ENCODE results near the gene SNCB.

Gene SNCB

GRCh38 chr5:176643491-176644219 is 13.3 kb upstream of the SNCB start:
- no peak for DNase-seq

GRCh38 chr5:176642675-176643490 is 12.5 kb upstream of the SNCB start:
- no peak for DNase-seq

DNA sequence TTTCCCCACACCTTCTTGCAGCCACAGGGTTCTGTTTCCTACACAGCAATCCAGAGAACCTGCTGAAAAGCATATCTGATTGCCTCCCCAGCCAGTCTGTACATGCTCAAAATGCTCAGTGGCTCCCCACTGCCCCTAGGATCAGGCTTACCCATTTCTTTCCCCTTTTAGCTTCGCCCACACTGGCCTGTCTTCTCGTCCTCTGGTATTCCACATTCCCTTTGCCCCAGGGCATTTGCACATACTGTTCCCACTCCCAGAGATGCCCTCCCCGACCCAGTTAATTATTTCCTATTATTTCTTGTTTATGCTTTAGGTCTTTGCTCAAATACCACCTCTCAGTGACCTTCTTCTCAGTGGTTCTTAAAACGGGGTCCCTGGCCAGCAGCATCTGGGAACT is 10.3 kb upstream of the SNCB start:
- no peak for DNase-seq

DNA sequence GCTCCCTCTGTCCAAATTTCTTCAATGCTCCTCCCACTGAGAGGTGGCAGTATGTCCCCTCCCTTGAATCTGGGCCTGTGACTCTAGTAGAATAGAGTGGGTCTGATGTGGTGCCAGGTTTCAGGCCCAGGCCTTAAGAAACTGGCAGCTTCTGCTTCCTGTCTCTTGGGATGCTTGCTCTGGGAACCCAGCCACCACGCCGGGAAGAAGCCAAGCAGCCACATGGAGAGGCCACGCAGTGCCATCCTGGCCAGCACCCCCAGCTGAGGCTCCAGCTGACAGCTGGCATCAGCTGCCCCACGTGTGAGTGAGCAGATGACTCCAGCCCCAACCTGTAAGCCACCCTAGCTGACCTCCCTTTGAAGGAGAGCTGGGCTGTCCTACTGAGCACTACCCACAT is 9.6 kb upstream of the SNCB start:
- peak; percentile 54 for DNase-seq

DNA sequence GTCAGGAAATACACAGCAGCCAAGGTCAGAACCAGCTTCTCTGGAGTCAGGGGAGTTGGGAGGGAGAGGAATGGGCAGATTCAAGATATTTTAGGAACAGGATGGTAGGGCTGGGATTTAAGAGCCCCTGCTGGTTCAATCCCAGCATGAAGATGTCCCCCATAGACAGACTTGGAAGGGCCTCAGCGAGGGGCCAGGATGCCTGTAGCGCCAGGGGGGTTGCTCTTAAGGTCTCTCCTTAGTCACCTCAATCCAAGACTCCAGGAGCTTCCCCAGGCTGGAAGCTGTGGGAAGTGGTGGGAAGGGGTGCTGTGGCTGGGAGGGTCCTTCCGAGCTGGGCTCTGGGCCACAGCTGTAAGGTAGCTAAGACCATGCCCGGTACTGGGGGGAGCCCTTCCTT is 8.9 kb upstream of the SNCB start:
- DNase-seq: no peak

DNA sequence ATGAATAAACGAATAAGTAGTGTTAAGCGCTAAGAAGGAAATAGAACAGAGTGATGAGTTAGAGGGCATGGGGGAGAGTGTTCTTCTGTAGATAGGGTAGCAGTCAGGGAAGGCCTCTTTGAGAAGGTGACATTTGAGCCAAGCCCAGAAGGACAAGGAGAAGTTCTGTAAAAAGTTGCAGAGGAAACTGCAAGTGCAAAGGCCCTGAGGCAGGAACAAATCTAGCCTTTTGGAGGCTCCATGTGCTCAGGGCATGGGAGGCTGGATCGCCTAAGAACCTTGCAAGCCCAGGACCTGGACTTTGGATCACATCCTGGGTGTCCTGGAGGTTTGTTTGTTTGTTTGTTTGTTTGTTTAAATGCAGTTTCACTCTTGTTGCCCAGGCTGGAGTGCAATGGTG is 8.1 kb upstream of the SNCB start:
- no peak for DNase-seq

GRCh38 chr5:176637556-176637955 is 7.2 kb upstream of the SNCB start:
- DNase-seq: no peak

GRCh38 chr5:176636426-176636825 is 6.1 kb upstream of the SNCB start:
- no peak for DNase-seq

DNA sequence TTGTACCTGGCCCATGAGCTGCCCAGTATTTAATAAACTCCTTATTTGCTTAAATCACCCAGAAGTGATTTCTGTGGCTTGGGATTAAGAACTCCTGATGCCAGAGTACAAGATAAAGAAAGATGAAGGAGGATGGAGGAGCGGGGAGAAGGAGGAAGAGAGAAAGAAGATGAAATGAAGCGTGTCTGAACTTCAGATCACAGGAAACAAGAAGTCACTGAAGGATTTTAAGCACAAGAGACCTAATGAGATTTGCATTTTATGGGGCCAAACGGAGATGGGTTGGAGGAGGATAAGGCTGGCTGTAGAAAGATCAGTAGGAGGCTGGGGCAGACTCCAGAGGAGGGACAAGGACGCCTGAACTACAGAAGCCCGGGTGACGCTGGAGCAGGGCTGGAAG is 3.3 kb upstream of the SNCB start:
- DNase-seq: no peak

DNA sequence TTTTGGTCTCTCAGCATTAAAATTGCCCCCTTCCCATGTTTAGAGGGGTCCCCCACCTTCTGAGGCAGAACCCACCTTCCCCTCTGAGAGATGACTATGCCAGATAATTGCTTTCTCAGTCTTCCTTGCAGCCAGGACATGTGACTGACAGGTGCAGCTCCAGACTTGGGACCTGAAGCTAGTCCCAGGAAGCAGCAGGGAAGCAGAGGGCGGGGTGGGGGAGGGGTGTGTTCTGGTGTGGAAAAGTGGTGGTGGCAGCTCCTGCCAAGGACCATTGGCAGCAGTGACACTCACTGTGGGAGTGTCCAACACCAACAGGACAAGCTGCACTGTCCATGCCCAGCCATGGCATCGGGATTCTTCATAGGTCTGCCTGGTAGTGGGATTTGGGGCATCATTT is 2.4 kb upstream of the SNCB start:
- DNase-seq: no peak

DNA sequence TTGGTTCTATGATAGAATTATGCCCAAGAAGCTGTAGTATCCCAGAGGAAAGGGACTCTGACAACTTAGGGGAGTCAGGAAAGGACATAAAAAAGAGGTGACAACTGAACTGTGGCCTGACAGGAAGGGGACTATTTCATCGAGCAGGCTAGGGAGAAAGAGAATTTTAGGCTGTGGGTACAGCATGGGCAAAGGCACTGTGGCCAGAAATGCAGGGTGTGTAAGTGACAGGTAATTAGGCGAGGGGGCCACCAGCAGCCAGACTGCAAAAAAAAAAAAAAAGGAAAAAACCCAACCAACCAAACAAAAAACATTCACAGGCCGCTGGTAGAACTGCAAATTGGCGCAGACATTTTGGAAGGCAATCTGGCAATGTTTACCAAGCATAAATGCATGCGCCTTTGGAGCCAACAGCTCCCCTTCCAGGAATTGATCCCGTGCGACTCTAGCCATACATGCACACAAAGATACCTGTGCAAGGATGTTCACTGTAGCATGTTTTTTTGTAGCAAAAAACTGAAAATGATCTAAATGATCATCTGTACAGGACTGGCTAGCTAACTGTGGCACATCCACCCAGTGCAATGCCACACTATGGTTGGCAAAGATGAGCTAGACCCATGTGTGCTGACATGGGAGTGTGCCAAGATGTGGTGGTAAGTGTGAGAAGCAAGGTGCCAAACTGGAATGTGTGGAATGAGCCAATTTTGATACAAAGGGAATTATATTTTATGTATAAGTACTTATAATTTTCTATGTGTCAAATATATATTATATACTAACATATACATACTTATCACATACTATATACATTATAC is 1.3 kb upstream of the SNCB start:
- DNase-seq: no peak

DNA sequence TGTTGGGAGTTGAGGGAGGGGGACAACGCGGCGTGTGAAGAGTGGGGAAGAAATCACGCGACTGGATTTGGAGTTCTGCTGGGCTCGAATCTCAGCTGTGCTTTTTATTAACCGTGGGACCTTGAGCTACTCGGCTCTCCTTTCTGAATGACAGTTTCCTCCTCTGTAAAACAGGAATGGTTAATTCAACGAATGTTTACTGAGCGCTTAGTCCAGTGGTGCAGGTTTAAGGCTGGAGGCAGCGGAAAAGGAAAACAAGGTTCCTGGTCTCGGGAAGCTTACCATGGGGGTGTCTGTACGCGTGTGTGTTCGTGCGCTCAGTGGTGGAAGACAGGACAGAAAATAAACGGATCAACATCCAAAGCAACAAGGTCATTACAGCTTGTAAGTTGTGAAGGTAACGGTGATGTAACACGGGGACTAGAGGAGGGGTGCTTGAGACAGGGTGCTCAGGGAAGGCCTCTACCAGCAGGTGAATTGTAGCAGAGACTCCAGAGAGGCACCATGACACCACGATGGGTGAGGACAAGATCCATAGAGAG is 418 bp upstream of the SNCB start:
- no peak for DNase-seq

GRCh38 chr5:176629317-176629852 is 949 bp downstream of the SNCB start:
- no peak for DNase-seq

DNA sequence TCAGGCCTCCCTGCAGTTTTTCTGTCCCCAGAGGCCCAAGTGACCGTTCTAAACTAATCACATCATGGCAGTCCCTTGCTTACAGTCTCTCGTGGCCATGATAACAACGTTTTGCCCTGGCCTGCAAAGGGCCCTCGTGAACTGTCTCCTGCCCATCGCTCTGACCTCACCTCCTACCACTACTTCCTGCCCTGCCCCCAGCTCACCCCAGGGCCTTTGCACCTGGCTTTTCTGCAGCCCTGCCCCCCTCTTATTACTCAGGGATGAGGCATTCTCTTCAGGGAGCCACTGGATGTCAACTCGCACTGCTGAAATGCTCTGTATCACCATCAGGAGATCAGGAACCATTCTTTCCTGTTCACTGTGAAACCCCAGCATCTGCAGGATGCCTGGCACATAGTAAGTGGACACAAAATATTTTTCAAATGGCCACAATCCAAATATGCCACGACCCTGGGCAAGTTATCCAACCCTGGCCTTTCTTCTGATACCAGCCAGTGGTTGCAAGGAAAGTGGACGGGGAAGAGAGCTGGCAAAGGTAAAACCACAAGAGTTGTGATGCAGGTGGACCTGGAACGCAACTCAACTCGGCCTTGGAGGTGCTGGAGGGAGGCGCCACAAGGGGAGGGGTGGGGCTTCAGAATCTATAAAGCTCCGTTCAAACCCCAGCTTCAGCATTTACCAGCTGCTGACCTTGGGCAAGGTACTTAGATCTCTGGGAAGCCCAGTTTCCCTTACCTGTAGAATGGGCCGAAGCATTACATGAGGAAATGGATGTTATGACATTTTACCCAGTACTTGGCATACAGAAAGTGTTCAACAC is 1.7 kb downstream of the SNCB start:
- DNase-seq: no peak

- DNase-seq: no peak
These were observed 2.8 kb downstream of the SNCB start for GRCh38 chr5:176627582-176627981.

DNA sequence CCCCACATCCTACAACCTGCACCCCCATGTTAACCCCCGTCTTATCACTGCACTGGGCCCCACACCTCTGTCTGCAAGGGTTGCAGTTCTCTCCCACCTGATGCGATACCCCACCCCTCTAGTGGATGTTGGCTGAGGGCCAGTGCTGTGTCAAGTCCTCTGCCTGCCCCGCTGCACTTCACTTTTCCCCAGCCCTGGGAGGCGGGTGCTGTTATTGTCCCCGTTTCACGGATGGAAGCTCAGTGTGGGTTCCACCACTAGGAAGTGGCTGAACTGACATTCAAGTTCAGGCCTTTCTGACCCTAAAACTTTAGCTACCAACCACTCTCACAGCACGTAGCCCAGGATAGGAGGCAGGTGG is 3.5 kb downstream of the SNCB start:
- DNase-seq: no peak

- no peak for DNase-seq
These were observed 4.1 kb downstream of the SNCB start for GRCh38 chr5:176625966-176626875.

- no peak for DNase-seq
These were observed 4.8 kb downstream of the SNCB start for GRCh38 chr5:176625512-176625911.

DNA sequence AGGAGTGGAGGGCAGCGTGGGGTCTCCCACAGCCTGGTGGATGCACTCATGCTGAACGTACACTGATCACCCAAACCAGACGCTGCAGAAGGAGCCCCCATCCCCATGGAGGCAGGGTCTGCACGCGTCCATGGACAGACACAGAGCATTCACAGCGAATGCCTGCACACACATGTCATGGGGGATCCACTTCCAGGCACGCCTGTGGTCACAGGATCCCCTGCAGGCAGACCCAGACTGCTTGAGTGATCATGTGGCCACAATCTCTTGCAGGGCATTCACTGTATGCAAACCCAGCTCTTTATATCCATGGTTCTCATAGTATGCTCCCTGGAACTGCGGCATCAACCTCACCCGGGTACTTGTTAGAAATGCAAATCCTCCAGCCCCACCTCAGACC is 5.4 kb downstream of the SNCB start:
- no peak for DNase-seq

DNA sequence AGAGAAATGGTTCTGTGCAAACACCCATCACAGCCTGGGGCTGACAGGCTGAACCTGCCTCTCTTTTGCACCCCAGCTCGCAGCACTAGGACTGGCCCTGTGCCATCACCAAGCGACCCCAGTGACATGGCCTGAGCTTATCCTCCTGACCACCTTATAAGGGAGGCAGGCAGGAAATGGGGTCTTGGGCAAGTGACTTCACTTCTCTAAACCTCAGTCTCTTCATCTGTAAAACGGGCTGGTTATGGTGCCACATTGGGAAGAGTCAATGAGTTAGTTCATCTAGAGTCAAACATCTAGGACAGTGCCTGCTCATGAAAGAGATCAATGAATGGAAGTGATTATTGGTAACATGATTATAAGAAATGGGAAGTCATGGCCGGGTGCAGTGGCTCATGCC is 6.2 kb downstream of the SNCB start:
- DNase-seq: no peak

DNA sequence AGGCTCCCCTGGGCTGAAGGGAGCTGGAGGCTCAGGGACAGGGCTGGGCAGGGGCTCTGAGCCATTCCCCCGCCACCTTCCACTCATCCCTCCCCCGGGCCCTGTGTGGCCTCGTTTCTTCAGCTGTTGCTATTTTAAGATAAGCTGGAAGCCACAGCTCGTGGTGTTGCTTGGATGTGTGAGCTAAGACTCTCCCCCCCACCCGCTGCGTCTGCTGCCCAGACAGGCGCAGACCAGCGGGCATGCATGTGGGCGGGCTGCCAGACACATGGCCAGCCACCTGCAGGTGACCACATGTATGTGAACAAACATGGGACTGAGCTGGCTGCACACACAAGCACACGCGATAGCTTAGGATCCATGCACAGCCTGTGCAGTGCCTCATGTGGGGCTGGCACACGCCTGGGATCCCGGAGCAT is 8.7 kb downstream of the SNCB start:
- DNase-seq: no peak

Data from femur (tissue), 1 donor.